ENCODE data around the gene GFER. TPM values are rescaled to one million over a fixed set of nuclear protein-coding genes. Genes with fewer than 3 reads are reported as not detected.
A peak's percentile ranks its signal among the peaks of the same experiment; 100 is the strongest.
"Not testable (repeated sequence)": the region's sequence is repeated elsewhere in the genome, so short reads cannot be mapped to it uniquely, and the experiment has no call there.

GFER gene
- total RNA-seq, 1 donor from 2014 or later = 32.2 TPM

GRCh38 chr16:2032285-2033056 is 48.5 kb downstream of the GFER start:
- intact Hi-C loops (cut with micrococcal nuclease) = no loop called here
- DNase-seq (peak; percentile 61), ATAC-seq (peak; percentile 49)

GRCh38 chr16:2033057-2033908 is 49.3 kb downstream of the GFER start:
- intact Hi-C loops (cut with micrococcal nuclease) = no loop called here
- DNase-seq = peak; percentile 77
- ATAC-seq = peak; percentile 55

- peak; percentile 52 for DNase-seq
- intact Hi-C loops (cut with micrococcal nuclease); ATAC-seq: not testable (repeated sequence)
Observed at GRCh38 chr16:2033909-2034695, 50.1 kb downstream of the GFER start.

GRCh38 chr16:2034696-2035430 is 50.9 kb downstream of the GFER start:
- intact Hi-C loops (cut with micrococcal nuclease) = no loop called here
- ATAC-seq (no peak), DNase-seq (peak; percentile 57)

- intact Hi-C loops (cut with micrococcal nuclease) = no loop called here
- ATAC-seq = peak; percentile 2
- peak; percentile 83 for DNase-seq
Observed at GRCh38 chr16:2035431-2036199, 51.6 kb downstream of the GFER start.

GRCh38 chr16:2036200-2036966 is 52.4 kb downstream of the GFER start:
- DNase-seq (no peak), ATAC-seq (no peak)
- intact Hi-C loops (cut with micrococcal nuclease) = no loop called here

GRCh38 chr16:2037115-2037514 is 53.1 kb downstream of the GFER start:
- ATAC-seq (no peak), DNase-seq (no peak)
- intact Hi-C loops (cut with micrococcal nuclease) = no loop called here

Other genes starting within 250 kb of the GFER start
- gene NME3, start 212.7 kb upstream of the GFER start, total RNA-seq = 38.3 TPM
- 8.1 TPM for gene EME2, start 211.4 kb upstream of the GFER start, total RNA-seq
- 85.9 TPM for gene MRPS34, start 211.1 kb upstream of the GFER start, total RNA-seq
- gene SPSB3, start 201.6 kb upstream of the GFER start, total RNA-seq = 40.8 TPM
- gene NUBP2, start 201.2 kb upstream of the GFER start, total RNA-seq = 36.6 TPM
- gene IGFALS, start 190.5 kb upstream of the GFER start, total RNA-seq = not detected
- gene HAGH, start 157.4 kb upstream of the GFER start, total RNA-seq = 182 TPM
- 30.0 TPM for gene FAHD1, start 157.0 kb upstream of the GFER start, total RNA-seq
- gene MEIOB, start 112.0 kb upstream of the GFER start, total RNA-seq = not detected
- gene HS3ST6, start 65.8 kb upstream of the GFER start, total RNA-seq = not detected
- gene MSRB1, start 41.0 kb upstream of the GFER start, total RNA-seq = 25.9 TPM
- gene RPL3L, start 29.5 kb upstream of the GFER start, total RNA-seq = 315 TPM
- gene NDUFB10, start 24.7 kb upstream of the GFER start, total RNA-seq = 769 TPM
- gene RPS2, start 19.4 kb upstream of the GFER start, total RNA-seq = 788 TPM
- not detected for gene RNF151, start 17.3 kb upstream of the GFER start, total RNA-seq
- gene TBL3, start 12.1 kb upstream of the GFER start, total RNA-seq = 24.4 TPM
- not detected for gene NOXO1, start 2.7 kb upstream of the GFER start, total RNA-seq
- 1.0 TPM for gene SYNGR3, start 5.8 kb downstream of the GFER start, total RNA-seq
- 16.0 TPM for gene ZNF598, start 25.6 kb downstream of the GFER start, total RNA-seq
- not detected for gene NPW, start 35.6 kb downstream of the GFER start, total RNA-seq
- 235 TPM for gene NHERF2, start 42.7 kb downstream of the GFER start, total RNA-seq
- 22.7 TPM for gene NTHL1, start 63.6 kb downstream of the GFER start, total RNA-seq
- 83.0 TPM for gene TSC2, start 63.8 kb downstream of the GFER start, total RNA-seq
- gene PKD1, start 151.7 kb downstream of the GFER start, total RNA-seq = 92.9 TPM
- gene RAB26, start 164.4 kb downstream of the GFER start, total RNA-seq = 1.7 TPM
- gene TRAF7, start 171.6 kb downstream of the GFER start, total RNA-seq = 21.4 TPM
- gene CASKIN1, start 212.4 kb downstream of the GFER start, total RNA-seq = 9.2 TPM
- gene MLST8, start 221.3 kb downstream of the GFER start, total RNA-seq = 29.9 TPM
- 10.0 TPM for gene BRICD5, start 226.7 kb downstream of the GFER start, total RNA-seq
- 42.4 TPM for gene PGP, start 230.6 kb downstream of the GFER start, total RNA-seq
- gene E4F1, start 239.4 kb downstream of the GFER start, total RNA-seq = 14.2 TPM

All from left ventricle myocardium superior (tissue), 1 donor.